A549 (cell line): Measurements from ENCODE around the gene BARX2. TPM values are rescaled to one million over a fixed set of nuclear protein-coding genes. Genes with fewer than 3 reads are reported as not detected.
"Not testable (repeated sequence)": the region's sequence is repeated elsewhere in the genome, so short reads cannot be mapped to it uniquely, and the experiment has no call there.

Source experiments
- ATAC-seq, 2 experiments: fragments of 200-7000 bp in 1 of 2; fragments of >200 bp in 1 of 2; cut with Nextera tagmentation in 1 of 2; cut with Tn5 transposase in 1 of 2; 3 replicates each; pipeline versions ENCODE4 v1.8.0 to v1.9.1; 2018 to 2020; ENCODE audit warnings: mild to moderate bottlenecking in 1 of 2, moderate library complexity in 1 of 2
- CTCF ChIA-PET: fragments of 300-600 bp; sonication (Branson Sonifier 250); formaldehyde crosslinking; extraction: SDS; loops from one replicate; lab custom pipeline; 2021; ENCODE audit warnings: antibody characterized with exemption, inconsistent platforms; lab: Yijun Ruan, JAX
- POLR2A ChIA-PET: fragments of 350-600 bp; formaldehyde crosslinking; extraction: SDS; loops from one replicate; lab custom pipeline; 2021; ENCODE audit warnings: antibody characterized with exemption, inconsistent platforms; lab: Yijun Ruan, JAX
- DNase-seq, 2 experiments: peaks; one replicate each; pipeline versions ENCODE4 v3.0.0 to v3.0.0-alpha.2; 2011 to 2016; ENCODE audit warnings: low read depth in 1 of 2, low spot score in 1 of 2
- FAIRE-seq: peaks from 2 replicates; lab custom pipeline; 2011; peaks lifted over from hg19 to GRCh38; lab: Jason Lieb, UNC
- H3K27ac ChIP-seq, 2 experiments: fragments of >200 bp; sonication (Bioruptor Twin); formaldehyde crosslinking; 3 replicates each; pipeline ENCODE4 v1.5.1; 2016 to 2017
- H3K4me1 ChIP-seq: fragments of >200 bp; sonication (Bioruptor Twin); formaldehyde crosslinking; 3 replicates; pipeline ENCODE4 v1.6.1; 2016
- H3K4me2 ChIP-seq: fragments of >200 bp; sonication (Bioruptor Twin); formaldehyde crosslinking; 3 replicates; pipeline ENCODE4 v1.6.1; 2016
- H3K4me3 ChIP-seq: fragments of >200 bp; sonication (Bioruptor Twin); formaldehyde crosslinking; 3 replicates; pipeline ENCODE4 v1.5.1; 2016
- H3K9me3 ChIP-seq: fragments of >200 bp; sonication (Bioruptor Twin); formaldehyde crosslinking; 3 replicates; pipeline ENCODE4 v1.6.1; 2016
- BHLHE40 ChIP-seq: IDR thresholded peaks from 2 replicates; pipeline ENCODE4 v1.6.1; 2012; ENCODE audit warnings: low read depth, low read length, inconsistent platforms
- CEBPB ChIP-seq, 2 experiments: fragments of >200 bp in 1 of 2; sonication (Bioruptor Twin) in 1 of 2; formaldehyde crosslinking in 1 of 2; IDR thresholded peaks; 2 replicates each; pipeline ENCODE4 v1.6.1; 2012 to 2016
- EP300 ChIP-seq, 2 experiments: fragments of >200 bp; sonication (Bioruptor Twin); formaldehyde crosslinking; IDR thresholded peaks; 2 replicates in 1 of 2; 3 replicates in 1 of 2; pipeline ENCODE4 v1.6.1; 2016 to 2017
- HES2 ChIP-seq: fragments of >200 bp; sonication (Bioruptor Twin); formaldehyde crosslinking; IDR thresholded peaks from 2 replicates; pipeline ENCODE4 v1.6.1; 2016
- HMGXB4 ChIP-seq: fragments of 250-450 bp; sonication (Bioruptor Pico); IDR thresholded peaks from 2 replicates; pipeline ENCODE4 v1.5.0; 2021; ENCODE audit warnings: mild to moderate bottlenecking, moderate library complexity, borderline replicate concordance
- HOXA7 ChIP-seq: fragments of 250-450 bp; sonication (Bioruptor Pico); IDR thresholded peaks from 2 replicates; pipeline ENCODE4 v1.5.0; 2020; ENCODE audit warnings: mild to moderate bottlenecking, moderate library complexity
- JUN ChIP-seq, 2 experiments: fragments of >200 bp; sonication (Bioruptor Twin); formaldehyde crosslinking; IDR thresholded peaks; 2 replicates in 1 of 2; 3 replicates in 1 of 2; pipeline ENCODE4 v1.6.1; 2016 to 2017
- KDM1A ChIP-seq: fragments of 200-600 bp; sonication (generic); IDR thresholded peaks from 2 replicates; pipeline ENCODE4 v1.6.1; 2016; ENCODE audit warnings: low read depth, mild to moderate bottlenecking
- MAX ChIP-seq: IDR thresholded peaks from 2 replicates; pipeline ENCODE4 v1.6.1; 2012
- MAZ ChIP-seq: fragments of 150-350 bp; IDR thresholded peaks from 2 replicates; pipeline ENCODE4 v1.6.1; 2014; ENCODE audit warnings: antibody characterized with exemption, low read depth, low read length, borderline replicate concordance
- NR3C1 ChIP-seq: fragments of >200 bp; sonication (Bioruptor Twin); formaldehyde crosslinking; IDR thresholded peaks from 3 replicates; pipeline ENCODE4 v1.6.1; 2017
- POLR2A ChIP-seq: IDR thresholded peaks from 2 replicates; pipeline ENCODE4 v1.6.1; 2012; ENCODE audit warnings: mild to moderate bottlenecking, low read length
- POLR2AphosphoS2 ChIP-seq: conservative IDR thresholded peaks from 2 replicates; pipeline ENCODE4 v1.6.1; 2012; ENCODE audit warnings: low read length, improper control_type of control experiment, inconsistent platforms
- SMC3 ChIP-seq: fragments of >200 bp; sonication (Bioruptor Twin); formaldehyde crosslinking; IDR thresholded peaks from 3 replicates; pipeline ENCODE4 v1.6.1; 2018; ENCODE audit warnings: inconsistent platforms
- TFCP2L1 ChIP-seq: fragments of 250-450 bp; sonication (Bioruptor Pico); IDR thresholded peaks from 2 replicates; pipeline ENCODE4 v1.5.0; 2021; ENCODE audit warnings: mild to moderate bottlenecking
- ZC3H11A ChIP-seq: fragments of 450-650 bp; IDR thresholded peaks from 2 replicates; pipeline ENCODE4 v1.6.1; 2014; ENCODE audit warnings: antibody characterized with exemption, mild to moderate bottlenecking
- WGBS: methylation state at CpG from one replicate; pipeline ENCODE4 v1.1.6; 2017; ENCODE audit errors: missing lambda C conversion rate; 5-methylcytosine and 5-hydroxymethylcytosine counted together
- polyA plus RNA-seq, 4 experiments: library from polyadenylated mRNA; depleted of rRNA in 3 of 4; stranded (reverse); fragments of >200 nt; fragmentation: RNase III in 1 of 4; extraction: RNeasy Plus Mini Kit Qiagen cat#74134 plus additional on column Dnase treatment in 1 of 4; gene quantifications; 2 replicates in 3 of 4; 3 replicates in 1 of 4; pipeline ENCODE4 v1.2.3, GENCODE V29; 2011 to 2017

The BARX2 gene
- polyA plus RNA-seq, 2 of the 4 experiments (the other 2 are of a cell fraction) = not detected

- TF ChIP-seq HMGXB4 (CRISPR knock-in tag) (no peak), MAX (no peak), JUN (IDR thresholded peaks at IDR 0.05) (no peak), TFCP2L1 (CRISPR knock-in tag) (no peak)
Observed at GRCh38 chr11:129326921-129327320, 48.7 kb upstream of the BARX2 start (continued).

GRCh38 chr11:129327708-129328107, 47.9 kb upstream of the BARX2 start:
- 91% methylated on average over 4 of the region's 4 CpGs for WGBS
- DNase-seq, H3K9me3 ChIP-seq, H3K4me3 ChIP-seq, H3K4me2 ChIP-seq, POLR2A ChIA-PET, FAIRE-seq, H3K27ac ChIP-seq, ATAC-seq: not testable (repeated sequence)
- H3K4me1 ChIP-seq = peaks cover 28% of the 10 kb centered on the region
- CTCF ChIA-PET = interaction anchor here (0.6 to 1.1 kb wide), 3 partner anchors 9 to 441 kb away, joined by 3 to 4 read pairs (median 3); no protein-coding TSS in a partner anchor

- Histone ChIP-seq H3K27ac (no peak overlapping the region), H3K4me3 (no peak overlapping the region), H3K4me1 (peaks cover 23% of the 10 kb centered on the region)
- POLR2A ChIA-PET = no interaction called here
- DNase-seq = no peak
- no peak for FAIRE-seq
- TF ChIP-seq CEBPB (IDR thresholded peaks at IDR 0.05) = no peak
- TF ChIP-seq, all 56 proteins: peak for 0
- Histone ChIP-seq H3K4me2 (no peak overlapping the region), H3K9me3 (no peaks in the 10 kb centered on the region)
- ATAC-seq = no peak
- CTCF ChIA-PET = interaction anchor here (1.2 to 1.8 kb wide), 2 partner anchors 47 to 210 kb away, joined by 3 to 4 read pairs; partner anchors contain the start of gene BARX2
Observed at GRCh38 chr11:129328756-129329155, 46.9 kb upstream of the BARX2 start.

GRCh38 chr11:129331217-129331616, 44.4 kb upstream of the BARX2 start:
- Histone ChIP-seq H3K4me1 (peaks cover 3% of the 10 kb centered on the region; the same call in 1 of the 3 replicates), H3K4me3 (no peak overlapping the region), H3K27ac (no peak overlapping the region), H3K9me3 (no peaks in the 10 kb centered on the region), H3K4me2 (no peak overlapping the region)
- DNase-seq = peak in 1 of 2 experiments; percentile 6
- FAIRE-seq = no peak
- 81% methylated on average over 5 of the region's 5 CpGs for WGBS
- no peak for TF ChIP-seq POLR2AphosphoS2
- TF ChIP-seq ZC3H11A = no peak
- TF ChIP-seq SMC3 = no peak
- no peak for TF ChIP-seq BHLHE40
- TF ChIP-seq EP300 (IDR thresholded peaks at IDR 0.05) = no peak
- no peak for TF ChIP-seq POLR2A
- no peak for TF ChIP-seq NR3C1
- TF ChIP-seq KDM1A = no peak
- TF ChIP-seq MAZ = no peak
- no peak for TF ChIP-seq HES2
- no peak for TF ChIP-seq HOXA7 (CRISPR knock-in tag)
- TF ChIP-seq MAX = no peak
- ATAC-seq = peak; percentile 43 to 44; a peak in 2 of 6 replicates
- ChIA-PET POLR2A (interaction anchor here (0.9 to 1.1 kb wide), 2 partner anchors 51 to 53 kb away, joined by 3 read pairs; no protein-coding TSS in a partner anchor), CTCF (interaction anchor here (0.7 to 3.4 kb wide), 32 partner anchors 14 to 445 kb away, joined by 3 to 17 read pairs (median 4); partner anchors contain the start of gene BARX2)
